Measurements from ENCODE around the gene POLD2.
A peak's percentile ranks its signal among the peaks of the same experiment; 100 is the strongest.
"Not testable (repeated sequence)": the region's sequence is repeated elsewhere in the genome, so short reads cannot be mapped to it uniquely, and the experiment has no call there.

POLD2 gene

GRCh38 chr7:44123190-44124003, at the start of gene POLD2:
Gene POLD2 (minus strand): TSS chr7:44123548. CDS start chr7:44122053, 1,495 bp downstream.
- peak; percentile 83 for DNase-seq (ENCODE audit: low read depth)

GRCh38 chr7:44172803-44173424, 49.6 kb upstream of the POLD2 start:
- DNase-seq (ENCODE audit: low read depth), result no peak

DNA sequence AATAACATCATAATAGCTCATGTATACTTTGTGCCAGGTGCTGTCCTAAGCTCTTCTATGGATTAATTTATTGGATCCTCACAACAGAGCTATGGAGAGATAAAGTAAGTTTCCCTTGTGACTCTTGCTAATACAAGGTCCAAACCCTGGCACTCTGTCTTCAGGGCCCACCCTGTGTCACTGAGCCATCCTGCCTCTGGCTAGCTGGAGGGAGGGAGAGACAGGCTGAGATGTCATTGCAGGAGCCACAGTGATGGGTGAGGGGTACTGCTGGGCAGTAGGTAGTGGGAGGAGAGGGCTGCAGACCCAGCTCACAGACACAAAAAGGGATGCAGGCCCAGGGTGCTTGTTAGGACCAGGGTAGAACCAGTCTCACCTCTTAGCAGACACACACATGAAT, 49.0 kb upstream of the POLD2 start:
- no peak for DNase-seq (ENCODE audit: low read depth)

GRCh38 chr7:44171901-44172300, 48.6 kb upstream of the POLD2 start:
- DNase-seq (ENCODE audit: low read depth), result not testable (repeated sequence)

DNA sequence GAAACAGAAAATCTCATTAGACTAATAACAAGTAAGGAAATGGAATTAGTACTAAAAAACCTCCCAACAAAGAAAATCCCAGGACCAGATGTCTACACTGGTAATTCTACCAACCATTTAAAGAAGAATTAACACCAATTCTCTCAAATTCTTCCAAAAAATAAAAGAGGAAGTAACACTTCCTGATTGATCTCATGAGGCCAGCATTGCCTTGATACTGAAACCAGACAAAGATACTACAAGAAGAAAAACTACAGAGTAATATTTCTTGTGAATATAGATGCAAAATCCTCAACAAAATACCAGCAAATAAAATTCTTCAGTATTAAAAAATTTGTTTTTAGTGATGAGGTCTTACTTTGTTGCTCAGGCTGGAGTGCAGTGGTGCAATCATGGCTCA, 44.6 kb upstream of the POLD2 start:
- no peak for DNase-seq (ENCODE audit: low read depth)

DNA sequence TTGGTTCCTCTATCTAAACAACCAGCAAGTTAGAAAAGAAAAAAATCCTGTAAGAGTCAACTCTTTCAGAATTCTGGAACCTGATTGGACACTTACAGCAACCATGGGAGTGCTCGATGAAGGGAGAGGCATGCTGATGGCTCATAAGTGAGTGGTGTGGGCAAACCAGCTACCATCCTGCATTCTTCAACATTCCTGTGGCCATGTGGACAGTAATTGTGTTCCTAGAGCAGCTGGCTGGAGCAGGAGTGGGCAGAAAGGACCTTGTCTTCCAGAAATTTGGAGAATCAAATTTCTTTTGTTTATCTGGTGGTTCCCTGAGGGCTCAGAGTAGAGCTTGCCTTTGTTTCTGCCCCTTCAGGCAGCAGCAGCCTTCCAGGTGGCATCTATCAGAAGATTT, 40.2 kb upstream of the POLD2 start:
- DNase-seq (ENCODE audit: low read depth), result no peak

DNA sequence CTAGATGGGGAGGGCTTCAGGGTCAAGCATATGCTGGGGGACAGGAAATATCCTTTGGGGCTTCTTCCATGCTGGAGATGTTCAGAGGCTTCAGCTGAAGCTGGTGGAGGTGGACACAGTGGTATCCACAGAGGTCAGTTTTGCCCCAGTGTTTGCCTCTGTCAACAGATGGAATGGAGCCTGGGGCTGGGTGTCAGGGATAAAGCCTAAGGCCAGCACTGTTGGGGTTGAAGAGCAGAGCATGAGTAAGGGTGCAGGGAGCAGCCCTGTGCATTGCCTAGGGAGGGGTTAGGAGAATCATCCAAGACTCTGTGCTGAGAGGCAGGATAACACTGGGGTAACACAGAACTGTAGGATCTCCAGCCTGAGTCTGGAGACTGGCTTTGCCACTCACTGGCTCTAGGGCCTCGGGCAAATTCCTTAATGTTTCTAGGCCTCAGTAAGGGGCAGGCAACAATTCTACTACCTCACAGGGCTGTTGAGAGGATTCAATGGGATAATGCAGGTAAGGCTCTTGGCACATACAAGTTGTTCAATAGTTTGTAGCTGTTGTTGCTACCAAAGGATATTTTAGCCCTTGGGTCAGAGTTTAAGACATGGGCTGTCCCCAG, 39.5 kb upstream of the POLD2 start:
- no peak for DNase-seq (ENCODE audit: low read depth)

- DNase-seq (ENCODE audit: low read depth), result no peak
These were observed 38.8 kb upstream of the POLD2 start for GRCh38 chr7:44162179-44162578.

DNA sequence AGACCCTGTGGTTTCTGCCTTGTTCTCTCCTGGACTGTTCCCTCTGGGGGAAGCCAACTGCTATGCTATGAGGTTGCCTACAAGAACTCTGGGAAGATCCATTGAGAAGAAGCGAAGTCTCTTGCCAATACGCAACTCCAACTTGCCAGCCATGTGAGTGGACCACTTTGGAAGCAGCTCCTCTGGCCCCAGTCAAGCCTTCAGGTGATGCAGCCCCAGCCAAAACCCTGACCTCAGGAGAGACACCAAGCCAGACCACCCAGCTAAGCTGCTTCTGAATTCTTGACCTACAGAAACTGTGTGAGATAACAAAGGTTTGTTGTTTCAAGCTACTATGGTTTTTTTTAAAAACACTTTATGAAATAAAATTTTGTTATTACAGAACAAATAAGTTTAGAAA, 38.0 kb upstream of the POLD2 start:
- DNase-seq (ENCODE audit: low read depth), result no peak

DNA sequence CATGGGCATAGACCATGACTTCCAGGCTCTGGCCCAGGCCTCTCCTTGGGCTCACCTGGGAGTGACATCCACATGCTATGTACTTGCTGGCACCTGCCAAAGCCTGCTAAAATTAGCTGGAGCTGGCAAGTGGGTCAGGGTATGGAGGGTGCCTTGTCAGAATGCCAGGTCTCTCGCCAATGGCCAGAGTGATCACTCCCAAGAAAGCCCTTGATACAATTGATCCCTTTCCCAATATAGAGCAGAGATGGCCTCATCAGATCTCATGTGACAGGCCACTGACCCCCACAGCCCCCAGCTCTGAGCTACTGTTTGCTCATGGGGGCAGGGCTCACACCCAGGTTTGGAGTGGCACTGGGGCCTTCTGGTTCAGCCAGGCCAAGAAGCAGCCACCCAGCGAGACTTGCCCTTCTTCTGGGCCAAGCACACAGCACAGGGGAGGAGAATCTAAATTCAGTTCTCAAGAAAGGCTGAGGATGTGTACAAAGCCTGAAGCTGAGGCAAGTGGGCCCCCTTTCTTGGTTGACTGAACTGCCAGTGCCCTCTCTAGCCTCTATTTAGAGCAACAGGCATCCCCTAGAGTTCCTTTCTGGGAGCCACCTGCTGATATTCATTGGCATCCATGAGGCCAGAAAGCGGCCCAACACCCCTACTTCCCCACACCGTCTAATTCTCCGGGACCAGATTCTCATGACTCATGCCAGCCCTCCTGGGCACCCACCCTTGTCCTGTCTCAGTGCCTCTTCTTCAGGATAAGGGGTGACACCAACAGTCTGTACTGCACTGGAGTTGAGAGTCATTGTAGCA, 36.7 kb upstream of the POLD2 start:
- no peak for DNase-seq (ENCODE audit: low read depth)

DNA sequence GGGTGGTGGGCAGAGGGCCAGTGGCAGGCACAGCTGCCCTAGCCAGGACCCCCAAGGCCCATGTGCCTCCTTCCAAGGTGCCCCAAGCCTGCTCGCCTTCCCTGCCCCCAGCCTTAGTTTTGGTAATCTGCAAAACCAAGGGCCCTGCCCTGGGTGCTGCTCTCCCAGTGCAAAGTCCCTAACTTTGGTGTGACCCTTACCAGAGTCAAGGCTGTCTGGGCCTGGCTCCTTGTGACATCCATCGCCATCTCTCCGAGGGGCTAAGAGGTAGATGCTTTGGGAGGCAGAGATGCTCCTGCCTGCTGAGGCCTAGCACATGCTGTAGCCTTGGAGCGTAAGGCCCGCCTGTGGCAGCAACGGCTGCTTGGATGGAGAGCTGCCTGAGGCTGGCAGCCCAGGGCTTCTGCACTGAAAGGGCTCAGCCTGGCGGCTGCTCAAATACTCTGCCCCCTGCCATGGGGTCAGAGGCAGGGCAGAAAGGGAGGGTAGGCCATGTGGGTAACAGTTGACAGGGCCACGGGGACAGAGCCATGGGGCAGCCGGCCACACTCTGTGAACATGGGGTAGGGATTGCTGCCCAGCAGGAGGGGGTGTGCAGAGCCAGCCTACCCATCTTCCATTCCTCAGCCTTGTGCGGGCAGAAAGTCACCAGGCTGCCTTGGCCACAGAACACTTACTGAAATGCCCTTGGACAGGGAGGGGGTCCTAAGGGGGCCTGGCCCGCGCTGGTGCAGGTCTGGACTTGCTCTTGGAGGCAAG, 35.7 kb upstream of the POLD2 start:
- no peak for DNase-seq (ENCODE audit: low read depth)

DNA sequence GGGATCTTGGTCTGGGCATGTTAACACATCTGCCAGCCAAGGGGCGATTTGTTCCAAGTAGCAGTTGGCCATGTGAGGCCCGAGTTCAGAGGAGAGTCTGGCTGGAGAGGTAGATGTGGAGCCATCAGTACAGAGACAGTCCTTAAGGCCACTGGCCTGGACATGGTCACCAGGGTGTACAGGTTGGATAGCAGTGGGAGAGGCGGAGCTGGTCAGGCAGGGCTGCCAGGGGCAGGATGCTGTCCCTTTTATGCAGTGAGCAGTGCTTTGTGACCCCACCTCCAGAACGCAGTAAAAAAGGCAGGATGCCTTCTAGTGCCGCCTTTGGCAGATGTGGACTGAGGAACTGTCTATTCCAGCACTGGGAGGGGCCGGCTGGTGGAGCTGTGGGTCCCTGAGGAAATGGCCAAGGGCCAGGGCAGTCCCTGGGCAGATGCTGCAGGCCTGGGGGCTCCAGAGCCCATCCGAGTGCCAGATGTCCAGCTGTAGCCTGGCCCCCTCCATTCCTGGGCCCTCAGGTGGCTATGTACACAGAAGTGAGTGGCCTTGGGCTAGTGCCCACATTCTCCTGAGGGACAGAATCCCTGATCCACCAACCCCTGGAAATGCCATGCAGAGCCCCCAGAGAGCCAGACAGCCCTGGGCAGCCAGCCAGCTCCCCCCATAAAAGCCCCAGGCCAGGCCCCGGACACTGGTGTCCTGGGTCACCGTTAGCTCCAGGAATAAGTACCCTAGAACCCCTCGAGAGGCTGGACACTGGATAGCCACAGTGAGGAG, 34.9 kb upstream of the POLD2 start:
- DNase-seq (ENCODE audit: low read depth), result no peak

- no peak for DNase-seq (ENCODE audit: low read depth)
These were observed 34.0 kb upstream of the POLD2 start for GRCh38 chr7:44157116-44158080.

DNA sequence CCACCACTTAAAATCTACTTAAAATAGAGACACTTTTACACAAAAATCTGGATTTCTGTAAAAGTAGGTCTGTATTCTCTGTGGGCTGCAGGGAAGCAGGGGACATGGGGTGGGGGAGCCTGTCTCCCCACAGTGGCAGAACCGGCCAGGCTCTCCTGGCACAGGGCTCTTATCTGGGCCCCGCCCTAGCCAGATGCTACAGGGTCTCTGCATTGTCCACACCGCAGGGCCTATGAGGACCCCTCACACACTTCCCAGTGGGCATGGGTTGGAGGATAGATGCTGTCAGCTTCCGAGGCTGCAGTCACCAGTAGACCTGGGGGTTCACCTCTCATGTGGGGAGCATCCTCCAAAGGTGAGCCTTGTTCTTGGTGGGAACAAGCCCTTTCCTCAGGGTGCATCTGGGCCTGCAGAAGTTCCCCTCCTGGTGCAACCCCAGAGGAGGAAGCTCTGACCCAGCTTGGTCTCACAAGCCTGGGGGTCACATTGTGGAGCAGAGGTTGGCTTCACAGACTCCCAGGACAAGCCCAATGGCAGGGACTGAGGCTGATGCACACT, 33.2 kb upstream of the POLD2 start:
- no peak for DNase-seq (ENCODE audit: low read depth)

DNA sequence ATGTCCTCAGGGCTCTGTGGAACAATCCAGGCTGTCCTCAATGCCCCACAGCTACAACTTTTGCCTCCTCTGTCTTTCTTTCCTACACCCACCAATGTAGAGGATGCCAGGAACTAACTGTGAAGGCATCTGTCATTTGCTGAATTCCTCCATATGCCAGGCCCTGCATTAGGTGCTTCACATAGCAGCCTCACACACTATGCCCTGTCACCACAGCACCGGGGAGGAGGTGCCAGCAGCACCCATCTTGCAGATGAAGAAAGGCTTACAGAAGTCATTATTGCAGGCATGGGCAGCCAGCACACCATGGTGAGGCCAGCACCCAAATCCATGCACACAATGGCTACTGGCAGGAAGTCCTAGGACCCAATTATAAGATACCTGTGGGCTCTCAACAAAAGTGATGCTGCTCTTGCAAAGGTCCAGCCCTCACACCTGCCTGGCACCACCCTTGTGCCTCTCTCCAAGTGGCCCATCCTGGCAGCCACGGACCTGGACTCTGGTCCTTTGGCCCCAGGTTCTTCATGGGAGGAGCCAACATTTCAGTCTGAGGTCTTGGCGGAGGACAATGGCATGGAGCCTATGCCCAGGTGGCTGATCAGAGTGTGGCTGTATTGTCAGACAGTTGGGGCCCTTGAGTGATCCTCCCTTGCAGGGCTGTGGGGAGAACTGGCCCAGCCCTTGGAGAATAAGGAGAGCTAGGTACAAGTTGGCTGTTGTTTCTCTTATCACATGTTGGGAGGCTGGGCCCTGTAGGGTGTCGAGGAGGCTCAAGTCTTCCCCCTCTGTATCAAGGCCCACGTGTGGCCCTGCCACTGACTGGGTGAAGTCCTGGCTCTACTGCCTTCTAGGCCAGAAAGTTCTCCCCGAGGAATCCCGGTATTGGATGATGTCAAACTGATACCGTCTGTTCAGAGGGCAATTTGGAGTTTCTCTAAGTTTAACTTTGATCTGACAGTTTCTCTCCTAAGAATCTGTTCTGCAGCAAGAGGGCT, 32.1 kb upstream of the POLD2 start:
- no peak for DNase-seq (ENCODE audit: low read depth)

- no peak for DNase-seq (ENCODE audit: low read depth)
These were observed 31.4 kb upstream of the POLD2 start for GRCh38 chr7:44154703-44155102.

DNA sequence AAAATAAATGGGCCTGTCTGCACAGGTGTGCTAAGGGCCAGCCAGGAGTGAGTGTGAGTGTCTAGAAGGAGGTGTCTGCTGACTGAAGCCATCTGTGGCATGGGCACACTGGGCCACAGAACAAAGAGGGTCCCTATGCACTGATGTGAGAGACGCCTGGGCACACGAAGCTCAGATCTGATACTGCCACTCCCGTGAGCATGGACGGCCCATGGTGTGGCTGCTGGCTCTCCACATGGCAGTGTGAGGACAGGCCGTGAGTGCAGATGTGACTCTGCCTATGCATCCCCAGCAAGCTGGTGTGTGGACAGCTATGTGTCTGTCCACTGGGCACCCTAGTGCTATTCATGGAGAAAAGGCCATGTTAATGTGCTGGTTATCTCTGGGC, 30.6 kb upstream of the POLD2 start:
- no peak for DNase-seq (ENCODE audit: low read depth)
